T-cell (primary cell): ENCODE results near the gene C2orf69. TPM values are rescaled to one million over a fixed set of nuclear protein-coding genes. Genes with fewer than 3 reads are reported as not detected.
A peak's percentile ranks its signal among the peaks of the same experiment; 100 is the strongest.

Experiments used
- ATAC-seq, 4 experiments: fragments of 200-7000 bp in 3 of 4; fragments of 150-1000 bp in 1 of 4; cut with Tn5 transposase; replicated peaks in 1 of 4; 1 replicate in 3 of 4; 2 replicates in 1 of 4; pipeline ENCODE4 v1.10.0; 2021; ENCODE audit warnings: moderate library complexity in 3 of 4, mild to moderate bottlenecking in 2 of 4, moderate number of reproducible peaks in 1 of 4
- CTCF ChIA-PET, 2 donors: fragments of 300-600 bp; sonication (Branson Sonifier 250); formaldehyde crosslinking; loops; one replicate each; lab custom pipeline; 2022; ENCODE audit warnings: antibody characterized with exemption in 2 of 2; lab: Charles Lee
- POLR2A ChIA-PET, 2 donors: fragments of 300-600 bp; sonication (Branson Sonifier 250); formaldehyde crosslinking; loops; one replicate each; lab custom pipeline; 2022; ENCODE audit warnings: antibody characterized with exemption in 2 of 2; lab: Charles Lee
- DNase-seq, 35 experiments: peaks; one replicate each; pipeline versions ENCODE4 v3.0.0 to v3.0.0-alpha.2; 2013 to 2023
- H3K27ac ChIP-seq: one replicate; pipeline ENCODE4 v1.5.1; 2013; ENCODE audit warnings: low read length
- H3K27me3 ChIP-seq, 2 experiments: replicated peaks in 1 of 2; 1 replicate in 1 of 2; 2 replicates in 1 of 2; pipeline versions ENCODE4 v1.6.1 to v1.7.0; 2013; ENCODE audit warnings: low read length in 1 of 2, mixed read lengths in 1 of 2; ENCODE audit not compliant: control insufficient read depth in 2 of 2, insufficient read depth in 2 of 2; ENCODE audit errors: extremely low read depth in 1 of 2
- H3K36me3 ChIP-seq, 2 donors: 1 replicate in 1 of 2; 2 replicates in 1 of 2; pipeline versions ENCODE4 v1.6.1 to v1.7.0; 2013; ENCODE audit warnings: low read length in 1 of 2; ENCODE audit not compliant: control insufficient read depth in 2 of 2, insufficient read depth in 1 of 2; ENCODE audit errors: extremely low read depth in 1 of 2
- H3K4me1 ChIP-seq, 2 experiments: 1 replicate in 1 of 2; 2 replicates in 1 of 2; pipeline versions ENCODE4 v1.6.1 to v1.7.0; 2013; ENCODE audit warnings: low read length in 2 of 2, mixed read lengths in 1 of 2; ENCODE audit not compliant: insufficient read depth in 2 of 2, control insufficient read depth in 1 of 2; ENCODE audit errors: extremely low read depth in 1 of 2
- H3K4me3 ChIP-seq, 2 donors: 1 replicate in 1 of 2; 2 replicates in 1 of 2; pipeline versions ENCODE4 v1.5.1 to v1.7.0; 2013; ENCODE audit warnings: mild to moderate bottlenecking in 2 of 2, low read length in 1 of 2, moderate library complexity in 1 of 2; ENCODE audit not compliant: control insufficient read depth in 1 of 2; ENCODE audit errors: extremely low read depth in 1 of 2
- H3K9me3 ChIP-seq: 2 replicates; pipeline ENCODE4 v1.7.0; 2013
- H3K27ac Mint-ChIP-seq, 2 donors: one replicate each; pipeline ENCODE4 v1.8.0; 2020 to 2021; ENCODE audit warnings: mild to moderate bottlenecking in 2 of 2, mixed read lengths in 2 of 2
- H3K27me3 Mint-ChIP-seq, 2 donors: one replicate each; pipeline ENCODE4 v1.8.0; 2021 to 2022; ENCODE audit warnings: mixed read lengths in 2 of 2
- H3K36me3 Mint-ChIP-seq: one replicate; pipeline ENCODE4 v1.8.0; 2021; ENCODE audit warnings: mixed read lengths
- H3K4me1 Mint-ChIP-seq, 3 donors: one replicate each; pipeline ENCODE4 v1.8.0; 2020 to 2022; ENCODE audit warnings: mixed read lengths in 3 of 3, mild to moderate bottlenecking in 1 of 3
- H3K4me3 Mint-ChIP-seq, 3 donors: one replicate each; pipeline ENCODE4 v1.8.0; 2020 to 2022; ENCODE audit warnings: mild to moderate bottlenecking in 3 of 3, mixed read lengths in 3 of 3, moderate library complexity in 3 of 3
- H3K9me3 Mint-ChIP-seq, 3 donors: one replicate each; pipeline ENCODE4 v1.8.0; 2020 to 2022; ENCODE audit warnings: mixed read lengths in 3 of 3
- WGBS: methylation state at CpG from one replicate; pipeline ENCODE4 v1.1.5; 2013; ENCODE audit warnings: missing lambda C conversion rate; ENCODE audit not compliant: insufficient coverage; 5-methylcytosine and 5-hydroxymethylcytosine counted together
- total RNA-seq, 35 experiments: library from RNA in 6 of 35; stranded (reverse) in 6 of 35; fragments of 120-200 nt in 1 of 35; gene quantifications; one replicate each; pipeline versions ENCODE4 v1.2.1 to v1.2.4 and lab custom pipeline; 2013 to 2026

The C2orf69 gene
- total RNA-seq, 5 donors from 2014 or later (not counting 1 experiment from before 2014, with no cell fraction given): 12.3 to 12.9 (median 12.6) TPM

DNA sequence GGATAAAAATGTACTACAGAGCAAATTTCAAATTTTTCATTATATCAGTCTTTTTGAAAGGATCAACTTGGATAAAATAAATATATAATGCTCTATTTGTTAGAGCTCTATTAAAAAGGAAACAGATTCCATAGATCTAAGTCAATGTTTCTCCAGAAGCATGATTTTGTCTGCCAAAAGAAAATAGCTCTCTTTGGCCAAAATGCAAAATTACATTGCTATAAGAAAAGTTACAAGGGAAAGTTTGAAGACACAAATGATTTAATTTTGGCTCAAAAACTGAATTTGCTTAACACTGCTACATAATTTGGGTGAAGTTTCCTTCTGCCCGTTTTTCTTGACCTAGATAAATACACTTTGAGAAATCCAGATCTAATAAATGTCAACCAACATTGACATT lies 15.7 kb downstream of the C2orf69 start:
- no peaks in the 10 kb centered on the region for H3K27me3 ChIP-seq
- H3K27ac ChIP-seq: no peak overlapping the region
- CTCF ChIA-PET: interaction anchor here (0.6 to 0.8 kb wide), 2 partner anchors 18 kb away, joined by 3 read pairs; no protein-coding TSS in a partner anchor
- no peak for DNase-seq
- no peak overlapping the region for H3K4me3 Mint-ChIP-seq
- no CpG with 5 or more reads among the region's 1 CpG for WGBS
- H3K27ac Mint-ChIP-seq: peak overlapping the region in 1 of 2 donors; percentile 22
- H3K9me3 ChIP-seq: no peaks in the 10 kb centered on the region
- H3K4me1 Mint-ChIP-seq: peaks cover 17 to 21% (median 17%) of the 10 kb centered on the region in 3 donors
- no peaks in the 10 kb centered on the region for H3K9me3 Mint-ChIP-seq
- POLR2A ChIA-PET: no interaction called here
- H3K27me3 Mint-ChIP-seq: no peaks in the 10 kb centered on the region
- H3K4me3 ChIP-seq: no peak overlapping the region
- peaks cover 23% of the 10 kb centered on the region for H3K36me3 Mint-ChIP-seq
- ATAC-seq: no peak
- H3K4me1 ChIP-seq: no peaks in the 10 kb centered on the region
- peaks cover 0 to 16% of the 10 kb centered on the region in 2 donors for H3K36me3 ChIP-seq

DNA sequence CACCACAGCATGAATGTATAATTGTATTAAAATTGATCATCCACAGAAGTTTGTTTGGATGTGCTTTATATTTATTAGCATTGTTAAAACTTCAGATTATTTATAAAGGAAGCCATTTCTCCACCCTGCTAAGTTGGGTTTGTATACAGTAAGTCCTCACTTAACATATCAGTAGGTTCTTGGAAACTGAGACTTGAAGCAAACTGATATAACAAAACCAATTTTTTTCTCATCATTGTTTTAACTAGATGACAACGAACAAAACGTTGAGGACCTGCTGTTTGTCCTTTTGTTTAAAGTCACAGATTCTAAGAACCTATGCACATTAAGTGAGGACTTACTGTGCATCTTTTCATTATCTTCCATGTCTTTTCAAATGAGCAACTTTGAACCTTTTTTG lies 17.1 kb downstream of the C2orf69 start:
- Mint-ChIP-seq H3K36me3 (peaks cover 30% of the 10 kb centered on the region), H3K9me3 (no peaks in the 10 kb centered on the region), H3K4me3 (no peak overlapping the region), H3K27ac (peak overlapping the region; percentile 3 to 61), H3K27me3 (no peaks in the 10 kb centered on the region), H3K4me1 (peaks cover 6 to 10% (median 8%) of the 10 kb centered on the region in 3 donors)
- WGBS: 88% methylated on average over 2 of the region's 2 CpGs
- no peak overlapping the region for H3K27ac ChIP-seq
- no peak for ATAC-seq
- no peaks in the 10 kb centered on the region for H3K4me1 ChIP-seq
- ChIA-PET CTCF (interaction anchor here in 1 of 2 donors (0.7 kb wide), 1 partner anchor 546 kb away, joined by 3 read pairs; no protein-coding TSS in a partner anchor), POLR2A (interaction anchor here in 1 of 2 donors (0.5 to 0.7 kb wide), 2 partner anchors 12 to 469 kb away, joined by 5 to 6 read pairs; no protein-coding TSS in a partner anchor)
- H3K27me3 ChIP-seq: no peaks in the 10 kb centered on the region
- H3K36me3 ChIP-seq: peaks cover 0 to 28% of the 10 kb centered on the region in 2 donors
- no peak overlapping the region for H3K4me3 ChIP-seq
- DNase-seq: no peak
- no peaks in the 10 kb centered on the region for H3K9me3 ChIP-seq

DNA sequence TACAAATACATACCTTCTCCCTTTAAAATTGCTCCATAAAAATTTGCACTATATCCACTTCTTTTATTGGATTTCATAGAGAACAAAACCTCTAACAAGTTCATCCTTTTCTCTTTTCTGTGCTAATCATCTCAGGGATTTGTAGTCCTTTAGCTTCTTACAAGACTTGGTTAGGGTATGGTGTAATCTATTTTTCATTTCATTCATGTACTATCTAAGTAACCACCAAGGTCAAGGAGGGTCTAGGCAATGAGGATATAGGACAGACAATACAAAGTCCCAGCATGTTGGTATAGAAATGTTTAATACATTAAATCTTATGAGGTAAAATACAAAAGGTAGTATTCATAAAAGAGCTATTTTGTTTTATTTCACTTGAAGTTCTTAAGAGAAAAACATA lies 17.5 kb downstream of the C2orf69 start:
- H3K27me3 ChIP-seq: no peaks in the 10 kb centered on the region
- Mint-ChIP-seq H3K27me3 (no peaks in the 10 kb centered on the region), H3K9me3 (no peaks in the 10 kb centered on the region), H3K4me3 (no peak overlapping the region), H3K36me3 (peaks cover 30% of the 10 kb centered on the region), H3K4me1 (peaks cover 6 to 11% (median 10%) of the 10 kb centered on the region in 3 donors), H3K27ac (peak overlapping the region; percentile 3 to 44)
- no peak for ATAC-seq
- POLR2A ChIA-PET: interaction anchor here in 1 of 2 donors (0.5 to 0.7 kb wide), 2 partner anchors 12 to 470 kb away, joined by 5 to 6 read pairs; no protein-coding TSS in a partner anchor
- CTCF ChIA-PET: interaction anchor here in 1 of 2 donors (0.7 kb wide), 1 partner anchor 546 kb away, joined by 3 read pairs; no protein-coding TSS in a partner anchor
- peaks cover 0 to 28% of the 10 kb centered on the region in 2 donors for H3K36me3 ChIP-seq
- no peak for DNase-seq
- no peak overlapping the region for H3K27ac ChIP-seq
- no peaks in the 10 kb centered on the region for H3K9me3 ChIP-seq
- H3K4me3 ChIP-seq: no peak overlapping the region
- no peaks in the 10 kb centered on the region for H3K4me1 ChIP-seq

DNA sequence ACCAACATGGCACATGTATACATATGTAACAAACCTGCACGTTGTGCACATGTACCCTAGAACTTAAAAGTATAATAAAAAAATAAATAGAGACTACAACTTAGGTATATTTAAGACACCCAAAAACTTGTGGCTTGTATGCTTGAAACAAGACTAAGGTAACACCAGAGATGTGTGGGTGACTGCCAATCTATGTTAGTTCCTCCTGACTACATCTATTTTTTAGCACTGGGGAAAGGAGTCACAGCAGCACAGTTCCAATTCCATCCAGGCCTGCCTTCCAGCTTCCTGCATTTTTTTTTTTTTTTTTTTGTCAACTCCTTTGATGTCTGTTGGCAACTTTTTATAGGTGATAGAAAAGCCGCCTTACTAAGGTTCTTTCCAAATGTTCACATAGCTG lies 18.2 kb downstream of the C2orf69 start:
- peaks cover 0 to 7% (median 5%) of the 10 kb centered on the region in 3 donors for H3K4me1 Mint-ChIP-seq
- no peaks in the 10 kb centered on the region for H3K4me1 ChIP-seq
- H3K36me3 Mint-ChIP-seq: peaks cover 30% of the 10 kb centered on the region
- H3K4me3 Mint-ChIP-seq: no peak overlapping the region
- peak overlapping the region; percentile 41 to 45 for H3K27ac Mint-ChIP-seq
- no peaks in the 10 kb centered on the region for H3K27me3 ChIP-seq
- H3K9me3 ChIP-seq: no peaks in the 10 kb centered on the region
- no CpG with 5 or more reads among the region's 2 CpGs for WGBS
- no peak overlapping the region for H3K27ac ChIP-seq
- POLR2A ChIA-PET: interaction anchor here in 1 of 2 donors (0.5 kb wide), 1 partner anchor 14 kb away, joined by 3 read pairs; no protein-coding TSS in a partner anchor
- peaks cover 0 to 28% of the 10 kb centered on the region in 2 donors for H3K36me3 ChIP-seq
- CTCF ChIA-PET: no interaction called here
- no peak for ATAC-seq
- no peaks in the 10 kb centered on the region for H3K9me3 Mint-ChIP-seq
- no peak overlapping the region for H3K4me3 ChIP-seq
- H3K27me3 Mint-ChIP-seq: no peaks in the 10 kb centered on the region
- no peak for DNase-seq

DNA sequence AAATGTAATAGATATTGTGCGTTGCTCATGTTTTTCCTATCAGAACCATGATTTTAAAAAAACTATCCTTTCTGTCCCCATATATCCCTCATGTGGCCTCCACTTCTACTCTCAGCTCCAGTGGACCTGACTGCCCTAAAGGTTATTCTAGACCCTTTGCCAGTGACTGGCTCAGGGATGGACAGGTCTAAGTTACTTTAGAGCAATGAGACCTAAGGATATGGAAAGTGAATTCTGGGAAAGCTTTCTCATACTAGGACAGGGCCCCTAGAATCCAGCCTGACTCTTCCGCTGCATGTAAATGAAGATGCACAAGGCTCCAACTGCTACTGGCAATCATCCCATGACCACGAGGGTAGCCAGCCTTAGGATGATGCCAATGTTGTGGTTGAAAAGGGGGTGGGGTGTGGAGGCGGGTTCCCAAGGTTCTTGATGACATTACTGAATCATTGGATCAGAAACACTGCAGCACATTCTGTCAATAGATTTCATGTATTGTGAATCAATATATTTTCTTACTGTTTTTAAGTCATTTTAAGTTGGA lies 21.3 kb downstream of the C2orf69 start:
- WGBS: 100% methylated on average over 1 of the region's 4 CpGs
- Mint-ChIP-seq H3K4me3 (no peak overlapping the region), H3K4me1 (peaks cover 0 to 5% (median 3%) of the 10 kb centered on the region in 3 donors), H3K9me3 (no peaks in the 10 kb centered on the region), H3K27ac (no peak overlapping the region), H3K36me3 (peaks cover 16% of the 10 kb centered on the region), H3K27me3 (no peaks in the 10 kb centered on the region)
- Histone ChIP-seq H3K27me3 (no peaks in the 10 kb centered on the region), H3K36me3 (peaks cover 0 to 37% of the 10 kb centered on the region in 2 donors), H3K4me1 (no peaks in the 10 kb centered on the region), H3K9me3 (no peaks in the 10 kb centered on the region), H3K27ac (no peak overlapping the region), H3K4me3 (no peak overlapping the region)
- CTCF ChIA-PET: no interaction called here
- ATAC-seq: no peak
- DNase-seq: no peak
- POLR2A ChIA-PET: no interaction called here

DNA sequence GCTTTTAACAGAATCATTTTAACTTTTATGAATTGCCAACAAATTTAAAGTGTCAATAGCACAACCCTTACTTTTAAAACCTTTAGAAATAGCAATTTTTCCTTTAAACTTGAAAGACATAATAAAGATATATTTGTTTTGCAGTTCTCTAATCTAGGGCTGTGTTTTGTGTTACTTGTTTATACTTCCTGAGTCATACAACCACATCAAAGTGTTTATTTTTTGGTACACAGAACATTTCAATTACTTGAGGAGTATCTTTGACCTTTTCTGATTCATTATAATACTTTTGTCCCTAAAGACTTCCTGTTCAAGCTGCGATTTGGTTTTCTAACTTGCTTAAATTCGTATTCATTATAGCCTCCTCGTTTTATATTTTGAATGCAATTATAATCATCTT lies 22.4 kb downstream of the C2orf69 start:
- DNase-seq (no peak), ATAC-seq (no peak)
- H3K4me3 ChIP-seq: no peak overlapping the region
- Mint-ChIP-seq H3K27ac (peak overlapping the region; percentile 15 to 28), H3K27me3 (no peaks in the 10 kb centered on the region), H3K9me3 (no peaks in the 10 kb centered on the region), H3K4me1 (peaks cover 0 to 3% (median 2%) of the 10 kb centered on the region in 3 donors), H3K4me3 (no peak overlapping the region), H3K36me3 (peaks cover 19% of the 10 kb centered on the region)
- ChIA-PET CTCF (interaction anchor here in 1 of 2 donors (0.7 kb wide), 1 partner anchor 55 kb away, joined by 3 read pairs; no protein-coding TSS in a partner anchor), POLR2A (interaction anchor here in 1 of 2 donors (0.6 to 0.8 kb wide), 2 partner anchors 17 to 643 kb away, joined by 3 to 7 read pairs; no protein-coding TSS in a partner anchor)
- H3K27ac ChIP-seq: no peak overlapping the region
- H3K36me3 ChIP-seq: peaks cover 0 to 38% of the 10 kb centered on the region in 2 donors
- H3K4me1 ChIP-seq: no peaks in the 10 kb centered on the region
- WGBS: no CpG with 5 or more reads among the region's 3 CpGs
- no peaks in the 10 kb centered on the region for H3K9me3 ChIP-seq
- no peaks in the 10 kb centered on the region for H3K27me3 ChIP-seq
